Hepatocyte (in vitro differentiated cells): Measurements from ENCODE around the gene MMS19.

Experiments
- EZH2 ChIP-seq: fragments of 200-600 bp; sonication (generic); IDR thresholded peaks from 2 replicates; pipeline ENCODE4 v1.6.1; 2016; ENCODE audit warnings: antibody characterized with exemption, mild to moderate bottlenecking, borderline replicate concordance
- EZH2phosphoT487 ChIP-seq: fragments of 200-600 bp; sonication (generic); IDR thresholded peaks from one replicate; pipeline ENCODE4 v1.6.1; 2018; ENCODE audit warnings: antibody characterized with exemption, mild to moderate bottlenecking, low read depth, moderate library complexity; ENCODE audit not compliant: unreplicated experiment, severe bottlenecking
- TF ChIP-seq, protein P1 (sequence below): fragments of 200-600 bp; sonication (generic); IDR thresholded peaks from 2 replicates; pipeline ENCODE4 v1.5.1; 2016; ENCODE audit warnings: antibody characterized with exemption, mild to moderate bottlenecking; ENCODE audit not compliant: poor library complexity

DNA sequence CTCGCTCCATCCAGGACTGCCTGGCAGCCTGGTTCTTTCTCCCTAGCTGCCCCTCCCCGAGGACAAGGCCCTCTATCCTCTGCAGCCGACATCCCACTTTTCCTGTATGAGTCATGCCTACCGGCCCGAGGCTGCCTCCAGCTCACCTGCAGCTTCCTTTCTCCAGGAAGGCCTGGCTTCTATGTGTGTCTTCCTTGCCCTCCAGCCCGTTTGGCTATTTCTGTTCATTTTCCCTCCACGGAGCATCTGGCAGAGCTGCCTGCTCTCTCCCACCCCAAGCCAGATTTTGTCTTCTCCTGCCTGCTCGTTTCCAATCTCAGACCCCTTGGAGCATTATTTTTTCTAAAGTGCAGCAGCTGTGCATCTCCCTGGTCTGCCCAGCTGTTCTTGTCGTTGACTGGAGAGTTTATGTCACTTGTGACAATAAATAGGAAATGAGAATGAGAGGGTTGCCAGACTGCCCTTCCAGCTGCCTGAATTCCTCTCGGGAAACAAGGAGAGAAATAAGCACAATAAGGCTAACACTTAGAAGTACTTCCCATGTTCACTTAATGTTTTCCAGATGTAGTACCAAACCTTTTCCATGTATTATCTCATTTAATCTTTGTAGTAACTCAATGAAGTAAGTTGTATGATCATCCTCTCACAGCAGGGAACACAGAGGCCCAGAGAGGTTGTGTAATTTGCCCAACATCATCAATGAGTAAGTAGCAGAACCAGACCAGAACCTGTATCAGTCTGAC lies 20.2 kb upstream of the MMS19 start:
- TF ChIP-seq, protein P1, sequence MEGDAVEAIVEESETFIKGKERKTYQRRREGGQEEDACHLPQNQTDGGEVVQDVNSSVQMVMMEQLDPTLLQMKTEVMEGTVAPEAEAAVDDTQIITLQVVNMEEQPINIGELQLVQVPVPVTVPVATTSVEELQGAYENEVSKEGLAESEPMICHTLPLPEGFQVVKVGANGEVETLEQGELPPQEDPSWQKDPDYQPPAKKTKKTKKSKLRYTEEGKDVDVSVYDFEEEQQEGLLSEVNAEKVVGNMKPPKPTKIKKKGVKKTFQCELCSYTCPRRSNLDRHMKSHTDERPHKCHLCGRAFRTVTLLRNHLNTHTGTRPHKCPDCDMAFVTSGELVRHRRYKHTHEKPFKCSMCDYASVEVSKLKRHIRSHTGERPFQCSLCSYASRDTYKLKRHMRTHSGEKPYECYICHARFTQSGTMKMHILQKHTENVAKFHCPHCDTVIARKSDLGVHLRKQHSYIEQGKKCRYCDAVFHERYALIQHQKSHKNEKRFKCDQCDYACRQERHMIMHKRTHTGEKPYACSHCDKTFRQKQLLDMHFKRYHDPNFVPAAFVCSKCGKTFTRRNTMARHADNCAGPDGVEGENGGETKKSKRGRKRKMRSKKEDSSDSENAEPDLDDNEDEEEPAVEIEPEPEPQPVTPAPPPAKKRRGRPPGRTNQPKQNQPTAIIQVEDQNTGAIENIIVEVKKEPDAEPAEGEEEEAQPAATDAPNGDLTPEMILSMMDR: no peak
- TF ChIP-seq EZH2 (no peak), EZH2phosphoT487 (no peak)
